CD4-positive, alpha-beta T cell (primary cell): Measurements from ENCODE around the gene TMEM108. TPM values are rescaled to one million over a fixed set of nuclear protein-coding genes. Genes with fewer than 3 reads are reported as not detected.

ENCODE experiments used
- ATAC-seq: fragments of 200-7000 bp; cut with Tn5 transposase; one replicate; pipeline ENCODE4 v1.10.0; 2022; ENCODE audit warnings: mild to moderate bottlenecking; ENCODE audit not compliant: poor library complexity
- CTCF ChIA-PET: fragments of 350-600 bp; sonication (Branson Sonifier 250); formaldehyde crosslinking; loops from one replicate; lab custom pipeline; 2021; ENCODE audit warnings: antibody characterized with exemption, inconsistent platforms; lab: Charles Lee
- POLR2A ChIA-PET: fragments of 350-600 bp; sonication (Branson Sonifier 250); formaldehyde crosslinking; loops from one replicate; lab custom pipeline; 2021; ENCODE audit warnings: antibody characterized with exemption, inconsistent platforms; lab: Charles Lee
- DNase-seq, 14 experiments: peaks; one replicate each; pipeline ENCODE4 v3.0.0-alpha.2; 2013 to 2020; ENCODE audit warnings: mixed read lengths in 2 of 14
- H3K27ac ChIP-seq, 2 donors: one replicate each; pipeline versions ENCODE4 v1.5.1 to v1.7.0; 2013; ENCODE audit warnings: low read length in 2 of 2, low read depth in 1 of 2, mild to moderate bottlenecking in 1 of 2
- H3K27me3 ChIP-seq, 2 experiments: 1 replicate in 1 of 2; 2 replicates in 1 of 2; pipeline versions ENCODE4 v1.6.1 to v1.7.0; 2013; ENCODE audit warnings: low read length in 2 of 2, control low read depth in 1 of 2, mild to moderate bottlenecking in 1 of 2, moderate library complexity in 1 of 2; ENCODE audit not compliant: insufficient read depth in 2 of 2, control insufficient read depth in 1 of 2
- H3K36me3 ChIP-seq: one replicate; pipeline ENCODE4 v1.6.1; 2013; ENCODE audit warnings: low read length, control low read depth; ENCODE audit not compliant: insufficient read depth
- H3K4me1 ChIP-seq: one replicate; pipeline ENCODE4 v1.6.1; 2013; ENCODE audit warnings: low read length, control low read depth; ENCODE audit not compliant: insufficient read depth
- H3K4me3 ChIP-seq: one replicate; pipeline ENCODE4 v1.5.1; 2013; ENCODE audit warnings: mild to moderate bottlenecking, low read length, moderate library complexity
- H3K9me3 ChIP-seq, 2 experiments: 1 replicate in 1 of 2; 2 replicates in 1 of 2; pipeline versions ENCODE4 v1.6.1 to v1.7.0; 2013; ENCODE audit warnings: low read length in 2 of 2, mild to moderate bottlenecking in 2 of 2, control low read depth in 1 of 2, moderate library complexity in 1 of 2; ENCODE audit not compliant: control insufficient read depth in 1 of 2, insufficient read depth in 1 of 2
- H3K27ac Mint-ChIP-seq: one replicate; pipeline ENCODE4 v1.8.0; 2020; ENCODE audit warnings: mixed read lengths
- H3K27me3 Mint-ChIP-seq: one replicate; pipeline ENCODE4 v1.8.0; 2021; ENCODE audit warnings: mixed read lengths
- H3K36me3 Mint-ChIP-seq: one replicate; pipeline ENCODE4 v1.8.0; 2021; ENCODE audit warnings: low read depth, mixed read lengths
- H3K4me1 Mint-ChIP-seq: one replicate; pipeline ENCODE4 v1.8.0; 2021; ENCODE audit warnings: low read depth, mixed read lengths
- H3K4me3 Mint-ChIP-seq: one replicate; pipeline ENCODE4 v1.8.0; 2020; ENCODE audit warnings: mild to moderate bottlenecking, mixed read lengths
- H3K9me3 Mint-ChIP-seq: one replicate; pipeline ENCODE4 v1.8.0; 2020; ENCODE audit warnings: mixed read lengths
- CTCF ChIP-seq: fragments of 200-600 bp; IDR thresholded peaks from one replicate; pipeline ENCODE4 v1.8.0; 2022; ENCODE audit warnings: antibody characterized with exemption, mild to moderate bottlenecking
- intact Hi-C, 2 experiments: fragments of 100-400 bp; cut with DNase I in 1 of 2; cut with micrococcal nuclease in 1 of 2; formaldehyde crosslinking; loops; one replicate each; pipeline versions ENCODE4 v1.15.1 to v1.9.0; 2023 to 2025; cut with DNase I, micrococcal nuclease
- total RNA-seq, 174 experiments: library from RNA in 2 of 174; stranded (reverse) in 2 of 174; gene quantifications; one replicate each; pipeline ENCODE4 v1.2.3 and lab custom pipeline; 2021 to 2026

The TMEM108 gene
- total RNA-seq, 2 experiments from 2014 or later: not detected

GRCh38 chr3:133159498-133160475 lies 121.6 kb downstream of the TMEM108 start:
- Mint-ChIP-seq H3K27ac (no peak overlapping the region), H3K36me3 (no peaks in the 10 kb centered on the region), H3K4me1 (no peaks in the 10 kb centered on the region), H3K9me3 (no peaks in the 10 kb centered on the region), H3K4me3 (no peak overlapping the region), H3K27me3 (peaks cover 21% of the 10 kb centered on the region)
- ChIA-PET POLR2A (no interaction called here), CTCF (no interaction called here)
- Histone ChIP-seq H3K27me3 (no peaks in the 10 kb centered on the region), H3K9me3 (no peaks in the 10 kb centered on the region), H3K36me3 (no peaks in the 10 kb centered on the region), H3K4me3 (no peak overlapping the region), H3K27ac (no peak overlapping the region), H3K4me1 (no peaks in the 10 kb centered on the region)
- DNase-seq (no peak), ATAC-seq (no peak)
- no peak for TF ChIP-seq CTCF
- intact Hi-C loops: no loop called here

GRCh38 chr3:133161656-133162055 lies 123.5 kb downstream of the TMEM108 start:
- ChIA-PET POLR2A (no interaction called here), CTCF (no interaction called here)
- no peak for DNase-seq
- Mint-ChIP-seq H3K9me3 (no peaks in the 10 kb centered on the region), H3K27me3 (peaks cover 24% of the 10 kb centered on the region), H3K27ac (no peak overlapping the region), H3K4me3 (no peak overlapping the region), H3K36me3 (no peaks in the 10 kb centered on the region), H3K4me1 (no peaks in the 10 kb centered on the region)
- H3K36me3 ChIP-seq: no peaks in the 10 kb centered on the region
- no peaks in the 10 kb centered on the region for H3K27me3 ChIP-seq
- TF ChIP-seq CTCF: no peak
- H3K9me3 ChIP-seq: no peaks in the 10 kb centered on the region
- intact Hi-C loops: no loop called here
- no peak overlapping the region for H3K27ac ChIP-seq
- no peak for ATAC-seq
- no peak overlapping the region for H3K4me3 ChIP-seq
- H3K4me1 ChIP-seq: no peaks in the 10 kb centered on the region

GRCh38 chr3:133162265-133162664 lies 124.1 kb downstream of the TMEM108 start:
- Mint-ChIP-seq H3K27ac (no peak overlapping the region), H3K36me3 (no peaks in the 10 kb centered on the region), H3K4me1 (no peaks in the 10 kb centered on the region), H3K9me3 (no peaks in the 10 kb centered on the region), H3K4me3 (no peak overlapping the region), H3K27me3 (peaks cover 18% of the 10 kb centered on the region)
- POLR2A ChIA-PET: no interaction called here
- intact Hi-C loops: no loop called here
- no peak for TF ChIP-seq CTCF
- Histone ChIP-seq H3K27ac (no peak overlapping the region), H3K36me3 (no peaks in the 10 kb centered on the region), H3K9me3 (peaks cover 0 to 3% of the 10 kb centered on the region in 2 experiments), H3K4me1 (no peaks in the 10 kb centered on the region), H3K27me3 (no peaks in the 10 kb centered on the region), H3K4me3 (no peak overlapping the region)
- DNase-seq: no peak
- CTCF ChIA-PET: no interaction called here
- ATAC-seq: no peak
